DOHH2 (cell line): ENCODE results near the gene CPT1B.
"Not testable (repeated sequence)": the region's sequence is repeated elsewhere in the genome, so short reads cannot be mapped to it uniquely, and the experiment has no call there.

Experiments used
- H3F3A ChIP-seq: fragments of 200-600 bp; sonication (generic), shearing (Covaris generic); 2 replicates; pipeline ENCODE4 v1.6.0; 2016; ENCODE audit warnings: antibody characterized with exemption, mild to moderate bottlenecking; ENCODE audit not compliant: control insufficient read depth, insufficient read depth
- H3K27ac ChIP-seq: fragments of 200-600 bp; sonication (generic); 2 replicates; pipeline ENCODE4 v1.5.1; 2014; ENCODE audit warnings: low read depth, mild to moderate bottlenecking, low read length, moderate library complexity
- H3K27me3 ChIP-seq: fragments of 200-600 bp; sonication (generic); 2 replicates; pipeline ENCODE4 v1.6.1; 2014; ENCODE audit warnings: mild to moderate bottlenecking, low read length, mixed read lengths; ENCODE audit not compliant: control insufficient read depth
- H3K36me3 ChIP-seq: fragments of 200-600 bp; sonication (generic); 2 replicates; pipeline ENCODE4 v1.6.1; 2014; ENCODE audit warnings: mild to moderate bottlenecking, low read length, moderate library complexity, mixed read lengths; ENCODE audit not compliant: control insufficient read depth
- H3K4me1 ChIP-seq: fragments of 200-600 bp; sonication (generic); 2 replicates; pipeline ENCODE4 v1.6.1; 2014; ENCODE audit warnings: mild to moderate bottlenecking, low read length, mixed read lengths; ENCODE audit not compliant: control insufficient read depth
- H3K4me2 ChIP-seq: fragments of 200-600 bp; sonication (generic); 2 replicates; pipeline ENCODE4 v1.6.0; 2014; ENCODE audit warnings: mild to moderate bottlenecking, low read length, moderate library complexity
- H3K4me3 ChIP-seq: fragments of 200-600 bp; sonication (generic); 2 replicates; pipeline ENCODE4 v1.5.1; 2014; ENCODE audit warnings: mild to moderate bottlenecking, low read length, mixed read lengths
- H3K79me2 ChIP-seq: fragments of 200-600 bp; sonication (generic); 2 replicates; pipeline ENCODE4 v1.6.1; 2014; ENCODE audit warnings: mild to moderate bottlenecking, low read length, mixed read lengths; ENCODE audit not compliant: control insufficient read depth
- H3K9me2 ChIP-seq: fragments of 200-600 bp; sonication (generic); replicated peaks from 2 replicates; pipeline ENCODE4 v1.6.1; 2014; ENCODE audit warnings: mild to moderate bottlenecking, low read length, mixed read lengths; ENCODE audit not compliant: control insufficient read depth
- H3K9me3 ChIP-seq: fragments of 200-600 bp; sonication (generic); 2 replicates; pipeline ENCODE4 v1.6.1; 2014; ENCODE audit warnings: antibody characterized with exemption, low read length, mixed read lengths; ENCODE audit not compliant: control insufficient read depth, insufficient read depth
- H4K20me1 ChIP-seq: fragments of 200-600 bp; sonication (generic); 2 replicates; pipeline ENCODE4 v1.6.0; 2014; ENCODE audit warnings: low read depth, mild to moderate bottlenecking, antibody characterized with exemption, low read length, moderate library complexity; ENCODE audit not compliant: control insufficient read depth, insufficient read depth
- CTCF ChIP-seq: fragments of 200-600 bp; sonication (generic); IDR thresholded peaks from one replicate; pipeline ENCODE4 v1.5.1; 2014; ENCODE audit warnings: antibody characterized with exemption, mild to moderate bottlenecking, low read depth, low read length; ENCODE audit not compliant: poor library complexity, severe bottlenecking
- EZH2phosphoT487 ChIP-seq: fragments of 200-600 bp; sonication (generic); IDR thresholded peaks from 2 replicates; pipeline ENCODE4 v1.6.1; 2017; ENCODE audit warnings: borderline replicate concordance, mild to moderate bottlenecking, antibody characterized with exemption, low read length, moderate library complexity, mixed read lengths

Gene CPT1B

DNA sequence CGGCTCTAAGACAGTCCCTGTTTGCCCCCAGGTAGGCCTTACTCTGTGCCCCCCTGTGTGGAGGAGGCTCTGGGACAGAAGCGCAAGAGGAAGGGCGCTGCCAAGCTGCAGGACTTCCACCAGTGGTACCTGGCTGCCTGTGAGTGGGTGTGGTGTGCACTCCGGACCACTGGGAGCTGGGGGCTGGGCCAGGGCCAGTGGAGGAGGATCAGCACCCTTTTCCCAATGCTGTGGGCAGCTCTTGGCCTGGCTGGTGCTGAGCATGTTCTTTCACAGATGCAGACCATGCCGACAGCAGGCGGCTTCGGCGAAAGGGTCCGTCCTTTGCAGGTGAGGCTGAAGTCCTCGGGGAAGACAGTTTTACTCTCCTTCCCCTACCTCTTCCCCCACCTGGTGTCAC, 56.5 kb downstream of the CPT1B start:
- peaks cover 13% of the 10 kb centered on the region for H3K4me1 ChIP-seq
- H3K27me3 ChIP-seq = no peaks in the 10 kb centered on the region
- no peaks in the 10 kb centered on the region for H3F3A ChIP-seq
- H3K4me2 ChIP-seq = no peak overlapping the region
- no peaks in the 10 kb centered on the region for H3K9me3 ChIP-seq
- H3K36me3 ChIP-seq = peaks cover 76% of the 10 kb centered on the region
- H3K4me3 ChIP-seq = no peak overlapping the region
- peaks cover 62% of the 10 kb centered on the region for H3K79me2 ChIP-seq
- H4K20me1 ChIP-seq = 0 out of 2 replicates have a peak, but pooled peaks cover 3% of the 10 kb centered on the region
- no peak for TF ChIP-seq CTCF
- TF ChIP-seq EZH2phosphoT487 = no peak
- H3K27ac ChIP-seq = no peak overlapping the region
- no peaks in the 10 kb centered on the region for H3K9me2 ChIP-seq

GRCh38 chr22:50520826-50521453, 57.3 kb downstream of the CPT1B start:
- Histone ChIP-seq H4K20me1 (0 out of 2 replicates have a peak, but pooled peaks cover 3% of the 10 kb centered on the region), H3K4me2 (no peak overlapping the region), H3K4me1 (peaks cover 11% of the 10 kb centered on the region), H3K9me2 (no peaks in the 10 kb centered on the region), H3F3A (no peaks in the 10 kb centered on the region), H3K4me3 (no peak overlapping the region), H3K9me3 (no peaks in the 10 kb centered on the region), H3K36me3 (peaks cover 83% of the 10 kb centered on the region), H3K27ac (no peak overlapping the region), H3K79me2 (peaks cover 66% of the 10 kb centered on the region), H3K27me3 (no peaks in the 10 kb centered on the region)
- TF ChIP-seq CTCF (no peak), EZH2phosphoT487 (no peak)

- peaks cover 70% of the 10 kb centered on the region for H3K79me2 ChIP-seq
Measured at GRCh38 chr22:50520184-50520583, 58.0 kb downstream of the CPT1B start.

GRCh38 chr22:50519151-50519550, 59.1 kb downstream of the CPT1B start:
- Histone ChIP-seq H3K9me3 (no peaks in the 10 kb centered on the region), H4K20me1 (0 out of 2 replicates have a peak, but pooled peaks cover 3% of the 10 kb centered on the region), H3K79me2 (peaks cover 70% of the 10 kb centered on the region), H3K4me3 (no peak overlapping the region), H3K9me2 (no peaks in the 10 kb centered on the region), H3K27me3 (no peaks in the 10 kb centered on the region), H3K4me2 (no peak overlapping the region), H3K27ac (no peak overlapping the region), H3K4me1 (peaks cover 6% of the 10 kb centered on the region), H3K36me3 (peaks cover 81% of the 10 kb centered on the region), H3F3A (no peaks in the 10 kb centered on the region)
- TF ChIP-seq CTCF = no peak
- no peak for TF ChIP-seq EZH2phosphoT487

More at GRCh38 chr22:50520184-50520583, 58.0 kb downstream of the CPT1B start:
- H3K4me3 ChIP-seq, H3K27me3 ChIP-seq, H3K4me2 ChIP-seq, H3K9me3 ChIP-seq, H3F3A ChIP-seq, H3K27ac ChIP-seq, H3K9me2 ChIP-seq, H4K20me1 ChIP-seq: not testable (repeated sequence)
- Histone ChIP-seq H3K4me1 (peaks cover 11% of the 10 kb centered on the region), H3K36me3 (peaks cover 83% of the 10 kb centered on the region)
